CD4-positive, alpha-beta T cell (primary cell): Measurements from ENCODE around the gene RNF212. TPM values are rescaled to one million over a fixed set of nuclear protein-coding genes. Genes with fewer than 3 reads are reported as not detected.

Experiments used
- ATAC-seq: fragments of 200-7000 bp; cut with Tn5 transposase; one replicate; pipeline ENCODE4 v1.10.0; 2022; ENCODE audit warnings: mild to moderate bottlenecking; ENCODE audit not compliant: poor library complexity
- CTCF ChIA-PET: fragments of 350-600 bp; sonication (Branson Sonifier 250); formaldehyde crosslinking; loops from one replicate; lab custom pipeline; 2021; ENCODE audit warnings: antibody characterized with exemption, inconsistent platforms; lab: Charles Lee
- POLR2A ChIA-PET: fragments of 350-600 bp; sonication (Branson Sonifier 250); formaldehyde crosslinking; loops from one replicate; lab custom pipeline; 2021; ENCODE audit warnings: antibody characterized with exemption, inconsistent platforms; lab: Charles Lee
- DNase-seq, 14 experiments: peaks; one replicate each; pipeline ENCODE4 v3.0.0-alpha.2; 2013 to 2020; ENCODE audit warnings: mixed read lengths in 2 of 14
- H3K27ac ChIP-seq, 2 donors: one replicate each; pipeline versions ENCODE4 v1.5.1 to v1.7.0; 2013; ENCODE audit warnings: low read length in 2 of 2, low read depth in 1 of 2, mild to moderate bottlenecking in 1 of 2
- H3K27me3 ChIP-seq, 2 experiments: 1 replicate in 1 of 2; 2 replicates in 1 of 2; pipeline versions ENCODE4 v1.6.1 to v1.7.0; 2013; ENCODE audit warnings: low read length in 2 of 2, control low read depth in 1 of 2, mild to moderate bottlenecking in 1 of 2, moderate library complexity in 1 of 2; ENCODE audit not compliant: insufficient read depth in 2 of 2, control insufficient read depth in 1 of 2
- H3K36me3 ChIP-seq: one replicate; pipeline ENCODE4 v1.6.1; 2013; ENCODE audit warnings: low read length, control low read depth; ENCODE audit not compliant: insufficient read depth
- H3K4me1 ChIP-seq: one replicate; pipeline ENCODE4 v1.6.1; 2013; ENCODE audit warnings: low read length, control low read depth; ENCODE audit not compliant: insufficient read depth
- H3K4me3 ChIP-seq: one replicate; pipeline ENCODE4 v1.5.1; 2013; ENCODE audit warnings: mild to moderate bottlenecking, low read length, moderate library complexity
- H3K9me3 ChIP-seq, 2 experiments: 1 replicate in 1 of 2; 2 replicates in 1 of 2; pipeline versions ENCODE4 v1.6.1 to v1.7.0; 2013; ENCODE audit warnings: low read length in 2 of 2, mild to moderate bottlenecking in 2 of 2, control low read depth in 1 of 2, moderate library complexity in 1 of 2; ENCODE audit not compliant: control insufficient read depth in 1 of 2, insufficient read depth in 1 of 2
- H3K27ac Mint-ChIP-seq: one replicate; pipeline ENCODE4 v1.8.0; 2020; ENCODE audit warnings: mixed read lengths
- H3K27me3 Mint-ChIP-seq: one replicate; pipeline ENCODE4 v1.8.0; 2021; ENCODE audit warnings: mixed read lengths
- H3K36me3 Mint-ChIP-seq: one replicate; pipeline ENCODE4 v1.8.0; 2021; ENCODE audit warnings: low read depth, mixed read lengths
- H3K4me1 Mint-ChIP-seq: one replicate; pipeline ENCODE4 v1.8.0; 2021; ENCODE audit warnings: low read depth, mixed read lengths
- H3K4me3 Mint-ChIP-seq: one replicate; pipeline ENCODE4 v1.8.0; 2020; ENCODE audit warnings: mild to moderate bottlenecking, mixed read lengths
- H3K9me3 Mint-ChIP-seq: one replicate; pipeline ENCODE4 v1.8.0; 2020; ENCODE audit warnings: mixed read lengths
- CTCF ChIP-seq: fragments of 200-600 bp; IDR thresholded peaks from one replicate; pipeline ENCODE4 v1.8.0; 2022; ENCODE audit warnings: antibody characterized with exemption, mild to moderate bottlenecking
- intact Hi-C, 2 experiments: fragments of 100-400 bp; cut with DNase I in 1 of 2; cut with micrococcal nuclease in 1 of 2; formaldehyde crosslinking; loops; one replicate each; pipeline versions ENCODE4 v1.15.1 to v1.9.0; 2023 to 2025; cut with DNase I, micrococcal nuclease
- total RNA-seq, 174 experiments: library from RNA in 2 of 174; stranded (reverse) in 2 of 174; gene quantifications; one replicate each; pipeline ENCODE4 v1.2.3 and lab custom pipeline; 2021 to 2026

RNF212 gene
- total RNA-seq, 2 experiments from 2014 or later: 5.6 to 8.3 TPM

- H3K9me3 ChIP-seq: no peaks in the 10 kb centered on the region
- no peak overlapping the region for H3K4me3 ChIP-seq
- intact Hi-C loops: loop anchor here in 1 of 2 experiments (5.0 kb wide), 1 partner anchor 61 kb away; the partner anchor contains the start of gene FGFRL1
- peaks cover 5% of the 10 kb centered on the region for H3K27me3 Mint-ChIP-seq
- peaks cover 13% of the 10 kb centered on the region for H3K4me1 Mint-ChIP-seq
- peaks cover 5% of the 10 kb centered on the region for H3K4me1 ChIP-seq
- H3K36me3 ChIP-seq: no peaks in the 10 kb centered on the region
- no peak overlapping the region for H3K27ac ChIP-seq
- ATAC-seq: peak; percentile 98
- H3K27me3 ChIP-seq: no peaks in the 10 kb centered on the region
- peak; percentile 18 to 73 (median 46) for DNase-seq
- no peak overlapping the region for H3K4me3 Mint-ChIP-seq
- ChIA-PET POLR2A (no interaction called here), CTCF (no interaction called here)
- H3K27ac Mint-ChIP-seq: no peak overlapping the region
- peak; percentile 71 for TF ChIP-seq CTCF
- no peaks in the 10 kb centered on the region for H3K36me3 Mint-ChIP-seq
- no peaks in the 10 kb centered on the region for H3K9me3 Mint-ChIP-seq
Observed at GRCh38 chr4:1072830-1073446, 40.4 kb downstream of the RNF212 start.

GRCh38 chr4:1069394-1069793, 44.0 kb downstream of the RNF212 start:
- Histone ChIP-seq H3K27ac (no peak overlapping the region), H3K4me1 (peaks cover 5% of the 10 kb centered on the region), H3K4me3 (no peak overlapping the region), H3K27me3 (no peaks in the 10 kb centered on the region), H3K36me3 (no peaks in the 10 kb centered on the region), H3K9me3 (no peaks in the 10 kb centered on the region)
- intact Hi-C loops: no loop called here
- POLR2A ChIA-PET: no interaction called here
- no peak overlapping the region for H3K27ac Mint-ChIP-seq
- peaks cover 13% of the 10 kb centered on the region for H3K4me1 Mint-ChIP-seq
- peaks cover 32% of the 10 kb centered on the region for H3K27me3 Mint-ChIP-seq
- DNase-seq: no peak
- peaks cover 4% of the 10 kb centered on the region for H3K9me3 Mint-ChIP-seq
- H3K4me3 Mint-ChIP-seq: no peak overlapping the region
- CTCF ChIA-PET: no interaction called here
- H3K36me3 Mint-ChIP-seq: no peaks in the 10 kb centered on the region
- no peak for TF ChIP-seq CTCF
- ATAC-seq: no peak

- Histone ChIP-seq H3K27ac (no peak overlapping the region), H3K4me3 (no peak overlapping the region), H3K36me3 (no peaks in the 10 kb centered on the region), H3K4me1 (no peaks in the 10 kb centered on the region), H3K27me3 (peaks cover 7 to 11% of the 10 kb centered on the region in 2 experiments), H3K9me3 (peaks cover 0 to 8% of the 10 kb centered on the region in 2 experiments)
- H3K4me3 Mint-ChIP-seq: no peak overlapping the region
- H3K27ac Mint-ChIP-seq: no peak overlapping the region
- TF ChIP-seq CTCF: no peak
- no peak for ATAC-seq
- peaks cover 7% of the 10 kb centered on the region for H3K4me1 Mint-ChIP-seq
- ChIA-PET CTCF (no interaction called here), POLR2A (no interaction called here)
- intact Hi-C loops: no loop called here
- H3K9me3 Mint-ChIP-seq: peaks cover 7% of the 10 kb centered on the region
- no peak for DNase-seq
- peaks cover 54% of the 10 kb centered on the region for H3K27me3 Mint-ChIP-seq
- H3K36me3 Mint-ChIP-seq: no peaks in the 10 kb centered on the region
Observed at GRCh38 chr4:1065732-1066131, 47.6 kb downstream of the RNF212 start.
